ENCODE measurements around the gene CIRBP. TPM values are rescaled to one million over a fixed set of nuclear protein-coding genes. Genes with fewer than 3 reads are reported as not detected.

CIRBP gene
- total RNA-seq, 1 experiment from 2014 or later = 263 TPM

- Histone ChIP-seq H3K56ac (ENCODE audit: insufficient read length, low read depth, low read length) (no peak overlapping the region), H2AFZ (ENCODE audit: low read length) (no peak overlapping the region), H2AK5ac (ENCODE audit: insufficient read length, low read length) (no peak overlapping the region), H3K4me1 (ENCODE audit: insufficient read depth, low read length) (no peaks in the 10 kb centered on the region), H3K9me3 (ENCODE audit: control insufficient read depth, low read depth, low read length) (no peaks in the 10 kb centered on the region), H4K8ac (replicated peaks; ENCODE audit: insufficient read length, low read depth, low read length) (no peak overlapping the region), H3K79me1 (ENCODE audit: insufficient read depth, low read depth, low read length, poor library complexity, severe bottlenecking) (no peaks in the 10 kb centered on the region), H2BK12ac (ENCODE audit: insufficient read length, low read depth, low read length) (no peak overlapping the region), H4K91ac (ENCODE audit: insufficient read length, low read depth, low read length) (no peak overlapping the region), H3K23ac (ENCODE audit: insufficient read length, low read depth, low read length) (no peak overlapping the region), H2BK5ac (ENCODE audit: insufficient read length, low read length) (no peak overlapping the region), H2BK15ac (ENCODE audit: low read depth, low read length) (no peak overlapping the region), H3K4me2 (ENCODE audit: insufficient read depth, insufficient read length, low read length) (no peak overlapping the region), H3K79me2 (ENCODE audit: insufficient read depth, low read length) (no peaks in the 10 kb centered on the region; the same call in 1 of the 2 replicates), H4K20me1 (ENCODE audit: control insufficient read depth, insufficient read depth, insufficient read length) (no peaks in the 10 kb centered on the region), H3K4ac (ENCODE audit: low read depth, low read length) (no peak overlapping the region), H2BK20ac (ENCODE audit: low read depth, low read length, poor library complexity, severe bottlenecking) (no peak overlapping the region), H3K14ac (ENCODE audit: insufficient read depth, low read length) (no peak overlapping the region), H3K23me2 (ENCODE audit: insufficient read length, low read depth, low read length, poor library complexity, severe bottlenecking) (peaks cover 1% of the 10 kb centered on the region), H3K27me3 (ENCODE audit: insufficient read depth, low read length) (no peaks in the 10 kb centered on the region), H3K9ac (ENCODE audit: extremely low read depth, insufficient read length, low read length) (no peak overlapping the region), H4K5ac (ENCODE audit: insufficient read length, low read depth, low read length) (no peak overlapping the region), H3K18ac (ENCODE audit: insufficient read length, low read depth, low read length) (no peak overlapping the region), H3T11ph (ENCODE audit: low read length) (no peak overlapping the region), H2BK120ac (ENCODE audit: low read depth, low read length, poor library complexity, severe bottlenecking) (no peak overlapping the region), H3K27ac (ENCODE audit: insufficient read length, low read depth, low read length) (no peak overlapping the region)
- DNase-seq = no peak
- no CpG with 5 or more reads among the region's 31 CpGs for WGBS (ENCODE audit: extremely low coverage, insufficient read length, low lambda C conversion rate)
- Mint-ChIP-seq H3K4me1 (peaks cover 5 to 16% of the 10 kb centered on the region in 2 experiments), H3K36me3 (ENCODE audit: insufficient read depth in 1 of 3, low read depth in 3 of 3) (peaks cover 0 to 4% (median 0%) of the 10 kb centered on the region in 3 experiments; a peak in 3 of 7 replicates), H3K27me3 (ENCODE audit: low read depth) (no peaks in the 10 kb centered on the region; the same call in 1 of the 2 replicates), H3K27ac (peak overlapping the region; percentile 89 to 94 (median 92); a peak in 6 of 7 replicates), H3K4me3 (peak overlapping the region in 1 of 2 experiments; percentile 73; a peak in 3 of 5 replicates), H3K9me3 (no peaks in the 10 kb centered on the region; a peak in 1 of 5 replicates)
- no peak for TF ChIP-seq CTCF (conservative IDR thresholded peaks at IDR 0.05)
Observed at GRCh38 chr19:1244693-1245451, 24.3 kb upstream of the CIRBP start.
